HEK293 (cell line): ENCODE results near the gene ARID4A.

Experiments
- GLI2 ChIP-seq: fragments of 450-650 bp; formaldehyde crosslinking; IDR thresholded peaks from 2 replicates; pipeline ENCODE4; 2017; ENCODE audit warnings: missing biosample characterization, missing genetic modification characterization, low read depth, borderline replicate concordance
- GLIS2 ChIP-seq: fragments of 450-650 bp; formaldehyde crosslinking; IDR thresholded peaks from 2 replicates; pipeline ENCODE4 v1.5.1; 2016; ENCODE audit warnings: missing biosample characterization, missing genetic modification characterization
- INSM2 ChIP-seq: fragments of 450-650 bp; formaldehyde crosslinking; IDR thresholded peaks from 2 replicates; pipeline ENCODE4 v1.5.1; 2016; ENCODE audit warnings: missing biosample characterization, missing genetic modification characterization
- KLF10 ChIP-seq: fragments of 450-650 bp; IDR thresholded peaks from 2 replicates; pipeline ENCODE4 v1.5.1; 2018; ENCODE audit warnings: missing biosample characterization, mild to moderate bottlenecking, missing genetic modification characterization
- PATZ1 ChIP-seq: fragments of 450-650 bp; formaldehyde crosslinking; IDR thresholded peaks from 2 replicates; pipeline ENCODE4 v1.5.1; 2016; ENCODE audit warnings: missing biosample characterization, missing genetic modification characterization
- PRDM1 ChIP-seq: fragments of 450-650 bp; formaldehyde crosslinking; IDR thresholded peaks from 2 replicates; pipeline ENCODE4; 2016; ENCODE audit warnings: missing biosample characterization, missing genetic modification characterization
- REPIN1 ChIP-seq: fragments of 450-650 bp; formaldehyde crosslinking; IDR thresholded peaks from 2 replicates; pipeline ENCODE4 v1.5.1; 2017; ENCODE audit warnings: missing biosample characterization, missing genetic modification characterization, low read depth
- ZBTB7A ChIP-seq: fragments of 450-650 bp; formaldehyde crosslinking; IDR thresholded peaks from 2 replicates; pipeline ENCODE4 v1.5.1; 2016; ENCODE audit warnings: low read depth, missing biosample characterization, missing genetic modification characterization
- ZFP3 ChIP-seq: fragments of 450-650 bp; formaldehyde crosslinking; IDR thresholded peaks from 2 replicates; pipeline ENCODE4 v1.5.1; 2016; ENCODE audit warnings: low read depth, missing biosample characterization, missing genetic modification characterization
- ZFP41 ChIP-seq: fragments of 450-650 bp; formaldehyde crosslinking; IDR thresholded peaks from 2 replicates; pipeline ENCODE4 v1.5.1; 2016; ENCODE audit warnings: missing biosample characterization, missing genetic modification characterization, borderline replicate concordance
- ZNF10 ChIP-seq: fragments of 450-650 bp; formaldehyde crosslinking; IDR thresholded peaks from 2 replicates; pipeline ENCODE4 v1.5.1; 2017; ENCODE audit warnings: missing biosample characterization, missing genetic modification characterization
- ZNF146 ChIP-seq: fragments of 450-650 bp; formaldehyde crosslinking; IDR thresholded peaks from 2 replicates; pipeline ENCODE4 v1.5.1; 2016; ENCODE audit warnings: missing biosample characterization, missing genetic modification characterization
- ZNF157 ChIP-seq: fragments of 450-650 bp; formaldehyde crosslinking; IDR thresholded peaks from 2 replicates; pipeline ENCODE4 v1.5.1; 2016; ENCODE audit warnings: missing biosample characterization, missing genetic modification characterization
- ZNF202 ChIP-seq: fragments of 450-650 bp; formaldehyde crosslinking; IDR thresholded peaks from 2 replicates; pipeline ENCODE4 v1.5.1; 2016; ENCODE audit warnings: missing biosample characterization, missing genetic modification characterization, borderline replicate concordance
- ZNF248 ChIP-seq: fragments of 450-650 bp; formaldehyde crosslinking; IDR thresholded peaks from 2 replicates; pipeline ENCODE4 v1.5.1; 2017; ENCODE audit warnings: missing biosample characterization, missing genetic modification characterization
- ZNF302 ChIP-seq: fragments of 450-650 bp; formaldehyde crosslinking; IDR thresholded peaks from 2 replicates; pipeline ENCODE4 v1.5.1; 2016; ENCODE audit warnings: missing biosample characterization, missing genetic modification characterization, low read depth
- ZNF311 ChIP-seq: fragments of 450-650 bp; formaldehyde crosslinking; IDR thresholded peaks from 2 replicates; pipeline ENCODE4 v1.5.1; 2017; ENCODE audit warnings: missing biosample characterization, missing genetic modification characterization, borderline replicate concordance
- ZNF324 ChIP-seq: fragments of 450-650 bp; formaldehyde crosslinking; IDR thresholded peaks from 2 replicates; pipeline ENCODE4 v1.5.1; 2016; ENCODE audit warnings: missing biosample characterization, missing genetic modification characterization
- ZNF514 ChIP-seq: fragments of 450-650 bp; formaldehyde crosslinking; IDR thresholded peaks from 2 replicates; pipeline ENCODE4 v1.5.1; 2016; ENCODE audit warnings: missing biosample characterization, missing genetic modification characterization
- ZNF549 ChIP-seq: fragments of 450-650 bp; IDR thresholded peaks from 2 replicates; pipeline ENCODE4 v1.5.1; 2018; ENCODE audit warnings: missing biosample characterization, missing genetic modification characterization, mild to moderate bottlenecking, inconsistent platforms, moderate library complexity
- ZNF555 ChIP-seq: fragments of 450-650 bp; formaldehyde crosslinking; conservative IDR thresholded peaks from 2 replicates; pipeline ENCODE4 v1.5.1; 2017; ENCODE audit warnings: missing biosample characterization, mild to moderate bottlenecking, missing genetic modification characterization, inconsistent platforms
- ZNF561 ChIP-seq: fragments of 450-650 bp; IDR thresholded peaks from 2 replicates; pipeline ENCODE4 v1.5.1; 2018; ENCODE audit warnings: missing biosample characterization, missing genetic modification characterization, borderline replicate concordance
- ZNF585B ChIP-seq: fragments of 450-650 bp; formaldehyde crosslinking; IDR thresholded peaks from 2 replicates; pipeline ENCODE4 v1.5.1; 2016; ENCODE audit warnings: missing biosample characterization, missing genetic modification characterization
- ZNF624 ChIP-seq: fragments of 450-650 bp; formaldehyde crosslinking; IDR thresholded peaks from 2 replicates; pipeline ENCODE4 v1.5.1; 2017; ENCODE audit warnings: missing biosample characterization, missing genetic modification characterization
- ZNF626 ChIP-seq: fragments of 450-650 bp; sonication (Bioruptor Pico); formaldehyde crosslinking; IDR thresholded peaks from 2 replicates; pipeline ENCODE4 v1.5.1; 2018; ENCODE audit warnings: missing biosample characterization, missing genetic modification characterization, inconsistent platforms
- ZNF654 ChIP-seq: fragments of 450-650 bp; formaldehyde crosslinking; IDR thresholded peaks from 2 replicates; pipeline ENCODE4 v1.5.1; 2016; ENCODE audit warnings: low read depth, missing biosample characterization, missing genetic modification characterization
- ZNF660 ChIP-seq: fragments of 450-650 bp; IDR thresholded peaks from 2 replicates; pipeline ENCODE4 v1.5.1; 2018; ENCODE audit warnings: missing biosample characterization, mild to moderate bottlenecking, missing genetic modification characterization
- ZNF777 ChIP-seq: fragments of 450-650 bp; formaldehyde crosslinking; IDR thresholded peaks from 2 replicates; pipeline ENCODE4 v1.5.1; 2017; ENCODE audit warnings: missing biosample characterization, missing genetic modification characterization, borderline replicate concordance
- ZNF837 ChIP-seq: fragments of 450-650 bp; formaldehyde crosslinking; IDR thresholded peaks from 2 replicates; pipeline ENCODE4 v1.5.1; 2016; ENCODE audit warnings: missing biosample characterization, missing genetic modification characterization
- ZSCAN16 ChIP-seq: fragments of 450-650 bp; formaldehyde crosslinking; IDR thresholded peaks from 2 replicates; pipeline ENCODE4 v1.5.1; 2016; ENCODE audit warnings: missing biosample characterization, missing genetic modification characterization
- ZSCAN5A ChIP-seq: fragments of 450-650 bp; formaldehyde crosslinking; IDR thresholded peaks from 2 replicates; pipeline ENCODE4 v1.5.1; 2016; ENCODE audit warnings: missing biosample characterization, missing genetic modification characterization
- TF ChIP-seq, protein P1 (sequence below): fragments of 450-650 bp; formaldehyde crosslinking; IDR thresholded peaks from 2 replicates; pipeline ENCODE4 v1.5.1; 2016; ENCODE audit warnings: missing biosample characterization, missing genetic modification characterization

Gene ARID4A

DNA sequence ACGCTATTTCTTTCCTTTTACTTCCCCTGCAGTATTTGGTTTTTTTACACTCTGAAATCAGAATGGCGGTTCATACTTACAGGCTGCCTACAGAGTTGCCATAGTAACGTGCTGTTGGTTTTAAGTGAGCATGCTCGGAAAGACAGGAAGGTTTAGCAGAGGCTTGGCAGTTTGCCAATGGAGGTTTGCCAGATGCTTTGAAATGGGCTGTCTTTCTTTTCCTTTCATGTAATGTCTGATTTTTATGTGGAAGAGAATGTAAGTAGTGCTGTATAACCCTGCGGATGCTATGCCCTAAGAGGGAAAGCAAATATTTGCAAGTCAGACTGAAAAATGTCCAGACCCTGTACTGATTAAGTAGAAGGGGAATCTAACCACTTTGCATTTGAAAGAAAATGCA, 32.8 kb downstream of the ARID4A start (continued):
- TF ChIP-seq ZNF837 (tag by site-specific recombination) (no peak), ZNF157 (no peak), ZSCAN5A (tag by site-specific recombination) (no peak), ZBTB7A (tag by site-specific recombination) (no peak), ZNF585B (tag by site-specific recombination) (no peak), PATZ1 (tag by site-specific recombination) (no peak), ZNF654 (tag by site-specific recombination) (no peak), GLIS2 (tag by site-specific recombination) (no peak), ZNF146 (no peak), GLI2 (tag by site-specific recombination) (no peak), ZNF302 (no peak), PRDM1 (tag by site-specific recombination) (peak; percentile 62), ZNF311 (tag by site-specific recombination) (no peak), ZNF624 (tag by site-specific recombination) (no peak), ZSCAN16 (tag by site-specific recombination) (no peak), ZNF324 (no peak), INSM2 (tag by site-specific recombination) (no peak), ZNF660 (peak; percentile 90), ZFP3 (tag by site-specific recombination) (no peak), ZNF555 (no peak), ZNF202 (tag by site-specific recombination) (no peak), REPIN1 (no peak), ZNF561 (0 out of 2 replicates have a peak, but pooled peaks have one; percentile 57), ZNF777 (no peak), ZNF248 (tag by site-specific recombination) (no peak), ZNF549 (tag by site-specific recombination) (no peak), KLF10 (tag by site-specific recombination) (no peak; the same call in 1 of the 2 replicates), ZNF10 (tag by site-specific recombination) (no peak), ZNF514 (no peak), ZFP41 (tag by site-specific recombination) (no peak), ZNF626 (tag by site-specific recombination) (no peak)
- TF ChIP-seq, protein P1, sequence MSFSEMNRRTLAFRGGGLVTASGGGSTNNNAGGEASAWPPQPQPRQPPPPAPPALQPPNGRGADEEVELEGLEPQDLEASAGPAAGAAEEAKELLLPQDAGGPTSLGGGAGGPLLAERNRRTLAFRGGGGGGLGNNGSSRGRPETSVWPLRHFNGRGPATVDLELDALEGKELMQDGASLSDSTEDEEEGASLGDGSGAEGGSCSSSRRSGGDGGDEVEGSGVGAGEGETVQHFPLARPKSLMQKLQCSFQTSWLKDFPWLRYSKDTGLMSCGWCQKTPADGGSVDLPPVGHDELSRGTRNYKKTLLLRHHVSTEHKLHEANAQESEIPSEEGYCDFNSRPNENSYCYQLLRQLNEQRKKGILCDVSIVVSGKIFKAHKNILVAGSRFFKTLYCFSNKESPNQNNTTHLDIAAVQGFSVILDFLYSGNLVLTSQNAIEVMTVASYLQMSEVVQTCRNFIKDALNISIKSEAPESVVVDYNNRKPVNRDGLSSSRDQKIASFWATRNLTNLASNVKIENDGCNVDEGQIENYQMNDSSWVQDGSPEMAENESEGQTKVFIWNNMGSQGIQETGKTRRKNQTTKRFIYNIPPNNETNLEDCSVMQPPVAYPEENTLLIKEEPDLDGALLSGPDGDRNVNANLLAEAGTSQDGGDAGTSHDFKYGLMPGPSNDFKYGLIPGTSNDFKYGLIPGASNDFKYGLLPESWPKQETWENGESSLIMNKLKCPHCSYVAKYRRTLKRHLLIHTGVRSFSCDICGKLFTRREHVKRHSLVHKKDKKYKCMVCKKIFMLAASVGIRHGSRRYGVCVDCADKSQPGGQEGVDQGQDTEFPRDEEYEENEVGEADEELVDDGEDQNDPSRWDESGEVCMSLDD (tag by site-specific recombination): no peak
